Mesothelial cell of epicardium (in vitro differentiated cells): ENCODE measurements around the gene PRRT3. TPM values are rescaled to one million over a fixed set of nuclear protein-coding genes. Genes with fewer than 3 reads are reported as not detected.
"Not testable (repeated sequence)": the region's sequence is repeated elsewhere in the genome, so short reads cannot be mapped to it uniquely, and the experiment has no call there.

Experiments
- DNase-seq, 2 experiments: peaks; one replicate each; pipeline ENCODE4 v3.0.0; 2021; ENCODE audit warnings: low spot score in 2 of 2; ENCODE audit not compliant: unreplicated experiment in 2 of 2
- H3K27ac Mint-ChIP-seq: 2 replicates; pipeline ENCODE4 v1.8.0; 2021; ENCODE audit warnings: mixed read lengths
- H3K27me3 Mint-ChIP-seq: 2 replicates; pipeline ENCODE4 v1.8.0; 2021; ENCODE audit warnings: low read depth, mixed read lengths
- H3K36me3 Mint-ChIP-seq: 2 replicates; pipeline ENCODE4 v1.8.0; 2021; ENCODE audit warnings: mixed read lengths
- H3K4me1 Mint-ChIP-seq: 2 replicates; pipeline ENCODE4 v1.8.0; 2021; ENCODE audit warnings: mixed read lengths
- H3K4me3 Mint-ChIP-seq: 2 replicates; pipeline ENCODE4 v1.8.0; 2021; ENCODE audit warnings: mild to moderate bottlenecking, moderate library complexity, mixed read lengths
- H3K9me3 Mint-ChIP-seq: 2 replicates; pipeline ENCODE4 v1.8.0; 2021; ENCODE audit warnings: mixed read lengths
- CTCF ChIP-seq: fragments of 200-600 bp; sonication (generic); IDR thresholded peaks from one replicate; pipeline ENCODE4 v1.5.0; 2021; ENCODE audit warnings: antibody characterized with exemption; ENCODE audit not compliant: unreplicated experiment
- total RNA-seq: library from RNA; stranded (reverse); gene quantifications from 3 replicates; pipeline ENCODE4 v1.2.1, GENCODE V29; 2021

Gene PRRT3
- total RNA-seq, 1 donor from 2014 or later, result 8.3 TPM

- Mint-ChIP-seq H3K36me3 (peaks cover 9% of the 10 kb centered on the region), H3K4me1 (peaks cover 36% of the 10 kb centered on the region), H3K9me3 (no peaks in the 10 kb centered on the region), H3K4me3 (no peak overlapping the region), H3K27ac (peak overlapping the region; percentile 71), H3K27me3 (no peaks in the 10 kb centered on the region)
- no peak for DNase-seq
- no peak for TF ChIP-seq CTCF
Measured at GRCh38 chr3:9897408-9898372, 54.5 kb downstream of the PRRT3 start.

- H3K27ac Mint-ChIP-seq, DNase-seq, H3K27me3 Mint-ChIP-seq, H3K4me3 Mint-ChIP-seq, H3K9me3 Mint-ChIP-seq: not testable (repeated sequence)
- Mint-ChIP-seq H3K36me3 (peaks cover 13% of the 10 kb centered on the region), H3K4me1 (peaks cover 35% of the 10 kb centered on the region)
Measured at GRCh38 chr3:9896755-9897407, 55.3 kb downstream of the PRRT3 start.

- Mint-ChIP-seq H3K36me3 (peaks cover 14% of the 10 kb centered on the region), H3K4me1 (peaks cover 39% of the 10 kb centered on the region)
- H3K27me3 Mint-ChIP-seq, H3K4me3 Mint-ChIP-seq, H3K27ac Mint-ChIP-seq, DNase-seq, H3K9me3 Mint-ChIP-seq: not testable (repeated sequence)
Measured at GRCh38 chr3:9895715-9896114, 56.5 kb downstream of the PRRT3 start.

Other genes with a start within 250 kb of the PRRT3 start
- 0.42 TPM in 1 of 3 replicates, not detected in the others for gene CPNE9, start 248.6 kb downstream of the PRRT3 start, total RNA-seq
- 24.1 to 27.1 TPM (median 26.6 TPM) in 3 replicates for gene BRPF1, start 220.7 kb downstream of the PRRT3 start, total RNA-seq
- 37.2 to 51.0 TPM (median 46.0 TPM) in 3 replicates for gene OGG1, start 202.5 kb downstream of the PRRT3 start, total RNA-seq
- 9.7 to 11.3 TPM (median 10.8 TPM) in 3 replicates for gene CAMK1, start 182.5 kb downstream of the PRRT3 start, total RNA-seq
- gene TADA3, start 159.9 kb downstream of the PRRT3 start, total RNA-seq, result 67.2 to 71.0 TPM (median 69.8 TPM) in 3 replicates
- 128 to 138 TPM (median 131 TPM) in 3 replicates for gene ARPC4, start 159.3 kb downstream of the PRRT3 start, total RNA-seq
- gene TTLL3, start 142.1 kb downstream of the PRRT3 start, total RNA-seq, result 115 to 119 TPM (median 116 TPM) in 3 replicates
- gene RPUSD3, start 108.4 kb downstream of the PRRT3 start, total RNA-seq, result 40.9 to 48.4 TPM (median 47.2 TPM) in 3 replicates
- gene CIDEC, start 72.2 kb downstream of the PRRT3 start, total RNA-seq, result not detected in 3 replicates
- 32.1 to 34.8 TPM (median 32.3 TPM) in 3 replicates for gene JAGN1, start 61.8 kb downstream of the PRRT3 start, total RNA-seq
- gene IL17RE, start 49.6 kb downstream of the PRRT3 start, total RNA-seq, result 22.1 to 24.1 TPM (median 23.6 TPM) in 3 replicates
- gene IL17RC, start 35.3 kb downstream of the PRRT3 start, total RNA-seq, result 28.8 to 30.2 TPM (median 29.6 TPM) in 3 replicates
- 39.8 to 42.3 TPM (median 40.5 TPM) in 3 replicates for gene CRELD1, start 18.6 kb downstream of the PRRT3 start, total RNA-seq
- gene EMC3, start 34.4 kb upstream of the PRRT3 start, total RNA-seq, result 30.6 to 35.8 TPM (median 34.7 TPM) in 3 replicates
- gene FANCD2, start 74.0 kb upstream of the PRRT3 start, total RNA-seq, result 17.9 to 21.1 TPM (median 20.2 TPM) in 3 replicates
- not detected in 3 replicates for gene FANCD2OS, start 155.8 kb upstream of the PRRT3 start, total RNA-seq
- gene BRK1, start 163.3 kb upstream of the PRRT3 start, total RNA-seq, result 120 to 126 TPM (median 121 TPM) in 3 replicates
- gene VHL, start 189.4 kb upstream of the PRRT3 start, total RNA-seq, result 71.2 to 73.7 TPM (median 72.9 TPM) in 3 replicates
- gene IRAK2, start 212.5 kb upstream of the PRRT3 start, total RNA-seq, result 0.69 to 0.97 TPM (median 0.77 TPM) in 3 replicates